ENCODE measurements around the gene PRDM15. TPM values are rescaled to one million over a fixed set of nuclear protein-coding genes. Genes with fewer than 3 reads are reported as not detected.

The PRDM15 gene
- total and polyA plus RNA-seq, 7 donors, result 1.2 to 6.9 (median 4.6) TPM

GRCh38 chr21:41772351-41773080 lies 106.6 kb downstream of the PRDM15 start:
- H3K4me3 ChIP-seq, result no peak overlapping the region
- peaks cover 14 to 83% (median 39%) of the 10 kb centered on the region in 3 donors for H3K27me3 ChIP-seq
- no peaks in the 10 kb centered on the region for H3K9me3 ChIP-seq
- intact Hi-C loops (cut with DNase I), result no loop called here
- TF ChIP-seq POLR2AphosphoS5 (IDR thresholded peaks at IDR 0.05) (no peak), CTCF (IDR thresholded peaks at IDR 0.05) (no peak)
- H3K4me1 ChIP-seq, result peaks cover 0 to 18% (median 14%) of the 10 kb centered on the region in 4 donors
- no peaks in the 10 kb centered on the region for H3K36me3 ChIP-seq
- no peak for DNase-seq
- 59 to 63% methylated on average over 16 of the region's 16 CpGs for WGBS, 2 donors
- H3K27ac ChIP-seq, result no peak overlapping the region

- intact Hi-C loops (cut with DNase I), result no loop called here
- H3K4me1 ChIP-seq, result peaks cover 0 to 25% (median 19%) of the 10 kb centered on the region in 4 donors
- no peak overlapping the region for H3K4me3 ChIP-seq
- H3K27ac ChIP-seq, result no peak overlapping the region
- H3K9me3 ChIP-seq, result no peaks in the 10 kb centered on the region
- H3K36me3 ChIP-seq, result no peaks in the 10 kb centered on the region
- WGBS, 2 donors, result 90 to 91% methylated on average over 7 of the region's 7 CpGs
- H3K27me3 ChIP-seq, result peaks cover 23 to 92% (median 48%) of the 10 kb centered on the region in 3 donors
- TF ChIP-seq EP300 (IDR thresholded peaks at IDR 0.05) (no peak), CTCF (IDR thresholded peaks at IDR 0.05) (no peak), POLR2A (IDR thresholded peaks at IDR 0.05) (no peak), POLR2AphosphoS5 (IDR thresholded peaks at IDR 0.05) (no peak)
- no peak for DNase-seq
Observed at GRCh38 chr21:41771625-41771945, 107.6 kb downstream of the PRDM15 start.

- intact Hi-C loops (cut with DNase I), result no loop called here
- H3K36me3 ChIP-seq, result no peaks in the 10 kb centered on the region
- peaks cover 0 to 30% (median 23%) of the 10 kb centered on the region in 4 donors for H3K4me1 ChIP-seq
- H3K27ac ChIP-seq, result no peak overlapping the region
- H3K27me3 ChIP-seq, result peaks cover 28 to 98% (median 53%) of the 10 kb centered on the region in 3 donors
- no peaks in the 10 kb centered on the region for H3K9me3 ChIP-seq
- WGBS, 2 donors, result 77 to 84% methylated on average over 14 of the region's 14 CpGs
- TF ChIP-seq POLR2A (IDR thresholded peaks at IDR 0.05) (no peak), CTCF (IDR thresholded peaks at IDR 0.05) (no peak), POLR2AphosphoS5 (IDR thresholded peaks at IDR 0.05) (no peak)
- no peak for DNase-seq
- H3K4me3 ChIP-seq, result no peak overlapping the region
Observed at GRCh38 chr21:41770901-41771624, 108.1 kb downstream of the PRDM15 start.

- no peak for DNase-seq
- WGBS, 2 donors, result 69 to 81% methylated on average over 5 of the region's 5 CpGs
- intact Hi-C loops (cut with DNase I), result no loop called here
- H3K36me3 ChIP-seq, result no peaks in the 10 kb centered on the region
- H3K4me3 ChIP-seq, result no peak overlapping the region
- no peak for TF ChIP-seq POLR2A (IDR thresholded peaks at IDR 0.05)
- no peak for TF ChIP-seq POLR2AphosphoS5 (IDR thresholded peaks at IDR 0.05)
- TF ChIP-seq EP300 (IDR thresholded peaks at IDR 0.05), result no peak
- TF ChIP-seq CTCF (IDR thresholded peaks at IDR 0.05), result no peak
- H3K27ac ChIP-seq, result no peak overlapping the region
- no peaks in the 10 kb centered on the region for H3K9me3 ChIP-seq
- H3K27me3 ChIP-seq, result peaks cover 32 to 99% (median 63%) of the 10 kb centered on the region in 3 donors
- peaks cover 0 to 30% (median 23%) of the 10 kb centered on the region in 4 donors for H3K4me1 ChIP-seq
Observed at GRCh38 chr21:41769933-41770332, 109.2 kb downstream of the PRDM15 start.
